Hypothalamus (tissue), 51 donors: ENCODE results near the gene CEMP1.
"Not testable (repeated sequence)": the region's sequence is repeated elsewhere in the genome, so short reads cannot be mapped to it uniquely, and the experiment has no call there.

ENCODE experiments used
- DNase-seq, 51 donors: peaks; one replicate each; lab custom pipeline; 2025; lab: John Stamatoyannopoulos, UW

Gene CEMP1, protein sequence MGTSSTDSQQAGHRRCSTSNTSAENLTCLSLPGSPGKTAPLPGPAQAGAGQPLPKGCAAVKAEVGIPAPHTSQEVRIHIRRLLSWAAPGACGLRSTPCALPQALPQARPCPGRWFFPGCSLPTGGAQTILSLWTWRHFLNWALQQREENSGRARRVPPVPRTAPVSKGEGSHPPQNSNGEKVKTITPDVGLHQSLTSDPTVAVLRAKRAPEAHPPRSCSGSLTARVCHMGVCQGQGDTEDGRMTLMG

DNA sequence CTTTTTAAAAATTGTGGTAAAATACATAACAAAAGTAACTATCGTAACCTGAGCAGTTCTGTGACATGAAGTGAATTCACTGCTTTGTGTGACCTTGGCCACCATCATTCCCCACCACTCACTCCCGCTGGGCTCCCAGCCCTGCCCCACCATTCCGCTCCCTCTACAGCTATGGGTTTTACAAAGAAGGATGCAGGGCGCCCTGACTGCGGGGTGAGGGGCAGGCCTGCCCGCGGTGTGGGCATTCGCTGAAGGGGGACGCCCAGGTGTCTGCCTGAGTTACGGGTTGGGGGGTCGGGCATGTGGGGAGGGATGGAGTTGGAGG, at the start of gene CEMP1:
Gene CEMP1, minus strand, starts transcription at position 38 of the 325 bp plus-strand sequence. CDS start 335 bp downstream, outside the sequence.
- DNase-seq, result no peak

DNA sequence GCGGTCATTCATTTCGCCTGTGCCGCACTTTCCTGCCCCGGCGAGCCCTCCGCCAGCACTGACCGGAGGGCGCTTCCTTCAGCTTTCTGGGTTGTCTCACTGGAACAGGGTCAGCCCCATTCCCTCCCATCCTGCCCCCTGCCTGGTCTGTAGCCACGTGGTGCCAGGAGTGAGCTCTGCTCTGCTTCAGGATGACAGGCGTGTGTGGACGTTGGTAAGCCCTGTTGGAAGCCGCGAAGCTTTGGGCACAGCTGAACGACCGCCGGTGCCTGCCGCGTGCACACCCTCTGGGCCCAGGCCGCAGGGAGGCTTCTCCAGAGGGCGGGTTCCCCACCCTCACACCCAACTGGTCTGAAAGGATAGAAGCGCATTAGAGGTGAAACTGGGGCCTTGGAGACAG, 49.6 kb upstream of the CEMP1 start:
- not testable (repeated sequence) for DNase-seq

GRCh38 chr16:2580143-2580542, 48.9 kb upstream of the CEMP1 start:
- DNase-seq, result not testable (repeated sequence)

DNA sequence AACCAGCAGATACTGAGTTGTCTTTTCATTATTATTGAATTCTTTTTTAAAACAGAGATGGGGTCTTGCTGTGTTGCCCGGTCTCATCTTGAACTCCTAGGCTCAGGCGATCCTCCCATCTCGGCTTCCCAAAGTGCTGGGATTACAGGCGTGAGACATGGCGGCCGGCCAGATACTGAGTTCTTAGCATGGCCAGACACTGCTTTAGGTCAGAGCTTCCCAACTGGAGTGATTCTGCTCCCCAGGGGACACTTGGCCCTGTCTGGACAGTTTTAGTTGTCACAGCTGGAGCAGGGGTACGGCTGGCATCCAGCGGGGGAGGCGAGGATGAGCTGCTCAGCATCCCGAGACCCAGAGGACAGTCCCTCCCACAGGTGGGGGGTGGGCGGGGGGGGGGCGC, 47.7 kb upstream of the CEMP1 start:
- DNase-seq, result not testable (repeated sequence)

DNA sequence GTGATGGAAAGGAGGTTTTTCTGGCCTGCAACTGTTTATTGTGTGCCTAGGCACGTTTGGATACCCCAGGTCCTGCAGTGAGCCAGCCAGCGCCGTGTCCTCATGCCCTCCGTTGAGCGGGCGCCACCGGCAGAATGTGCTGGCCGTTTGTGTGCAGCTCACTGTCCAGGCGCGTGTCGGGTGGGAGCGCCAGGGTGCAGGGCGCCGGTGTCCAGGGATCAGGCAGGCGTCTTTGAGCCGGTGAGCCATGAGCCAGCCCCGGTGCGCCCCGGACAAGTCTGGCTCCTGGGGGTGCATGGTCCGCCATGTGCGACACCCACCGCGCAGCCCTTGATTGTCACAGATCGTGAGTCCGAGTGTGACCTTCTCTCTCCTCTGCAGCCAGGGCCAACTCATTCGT, 45.8 kb upstream of the CEMP1 start:
- not testable (repeated sequence) for DNase-seq

- not testable (repeated sequence) for DNase-seq
Measured at GRCh38 chr16:2575839-2576238, 44.6 kb upstream of the CEMP1 start.

DNA sequence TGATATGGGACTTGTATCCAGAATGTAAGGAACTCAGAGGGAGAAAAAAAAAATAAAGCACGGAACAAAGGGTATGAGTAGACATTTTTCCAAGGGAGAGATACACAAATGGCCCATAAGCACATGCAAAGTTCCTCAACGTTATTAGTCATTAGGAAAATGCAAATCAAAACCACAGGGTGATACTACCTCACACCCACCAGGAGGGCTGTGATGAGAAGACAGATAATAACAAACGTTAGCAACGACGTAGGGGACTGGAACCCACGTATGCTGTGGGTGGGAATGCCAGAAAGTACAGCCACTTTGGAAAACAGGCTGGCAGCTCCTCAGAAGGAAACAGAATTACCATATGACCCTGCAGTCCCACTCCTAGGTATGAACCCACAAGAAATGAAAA, 41.5 kb upstream of the CEMP1 start:
- DNase-seq, result not testable (repeated sequence)

DNA sequence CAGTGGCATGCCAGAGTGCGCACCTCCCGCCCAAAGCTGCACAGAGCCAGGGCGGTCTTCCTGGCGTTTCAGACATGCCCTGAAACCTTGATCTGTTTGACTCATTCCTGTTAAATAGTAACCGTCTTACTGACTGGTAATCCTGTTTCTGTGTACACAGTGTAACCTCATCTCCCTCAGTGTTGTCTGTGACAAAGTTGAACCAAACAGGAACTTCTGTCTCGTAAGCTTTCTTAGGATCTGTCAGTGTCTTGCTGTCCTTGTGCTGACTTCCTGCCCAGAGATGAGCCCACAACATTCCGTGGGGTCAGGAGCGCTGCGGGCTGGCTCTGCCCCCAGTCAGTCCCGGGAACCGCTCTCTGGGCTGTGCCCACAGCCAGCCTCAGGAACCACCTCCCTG, 37.4 kb upstream of the CEMP1 start:
- not testable (repeated sequence) for DNase-seq

DNA sequence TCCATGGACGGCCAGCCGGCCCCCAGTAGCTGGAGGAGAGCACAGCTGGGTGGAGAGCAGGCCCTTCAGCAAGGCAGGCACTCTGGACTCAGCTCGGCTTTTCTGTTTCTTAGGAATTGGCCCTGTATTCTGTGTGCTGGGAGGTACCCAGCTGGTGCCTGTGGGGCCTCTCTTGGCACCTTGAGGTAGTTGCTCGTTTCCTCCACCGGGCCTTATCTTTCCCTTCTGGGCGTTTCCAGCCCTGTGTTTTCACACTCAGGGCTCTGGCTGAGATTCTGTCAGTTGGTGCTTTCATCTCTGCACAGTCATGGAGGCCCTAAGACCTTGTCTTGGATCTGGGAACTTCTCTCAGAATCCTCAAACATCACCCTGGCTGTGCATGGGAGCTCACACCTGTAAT, 36.3 kb upstream of the CEMP1 start:
- not testable (repeated sequence) for DNase-seq

- DNase-seq, result not testable (repeated sequence)
Measured at GRCh38 chr16:2560798-2561133, 29.6 kb upstream of the CEMP1 start.

- not testable (repeated sequence) for DNase-seq
Measured at GRCh38 chr16:2560131-2560797, 29.1 kb upstream of the CEMP1 start.

DNA sequence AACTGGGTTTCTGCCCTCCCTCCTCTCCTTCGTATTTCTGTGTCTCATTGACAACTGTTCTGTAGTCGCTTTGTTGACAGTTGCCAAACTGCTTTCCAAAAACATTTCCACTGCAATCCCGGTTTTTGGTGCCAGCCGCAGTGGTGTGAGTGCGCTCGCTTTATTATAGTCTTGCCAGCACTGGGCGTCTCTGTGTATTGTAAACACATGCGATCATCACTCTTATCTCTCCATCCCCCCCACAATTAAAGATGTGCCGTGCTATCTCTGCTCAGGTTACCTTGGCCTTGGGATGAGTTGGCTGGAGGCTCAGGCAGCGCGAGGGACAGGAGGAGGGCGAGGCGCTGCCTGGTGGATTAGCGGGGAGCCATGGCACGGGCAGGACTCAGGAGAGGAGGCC, 25.9 kb upstream of the CEMP1 start:
- not testable (repeated sequence) for DNase-seq

GRCh38 chr16:2554709-2555425, 23.7 kb upstream of the CEMP1 start:
- not testable (repeated sequence) for DNase-seq

DNA sequence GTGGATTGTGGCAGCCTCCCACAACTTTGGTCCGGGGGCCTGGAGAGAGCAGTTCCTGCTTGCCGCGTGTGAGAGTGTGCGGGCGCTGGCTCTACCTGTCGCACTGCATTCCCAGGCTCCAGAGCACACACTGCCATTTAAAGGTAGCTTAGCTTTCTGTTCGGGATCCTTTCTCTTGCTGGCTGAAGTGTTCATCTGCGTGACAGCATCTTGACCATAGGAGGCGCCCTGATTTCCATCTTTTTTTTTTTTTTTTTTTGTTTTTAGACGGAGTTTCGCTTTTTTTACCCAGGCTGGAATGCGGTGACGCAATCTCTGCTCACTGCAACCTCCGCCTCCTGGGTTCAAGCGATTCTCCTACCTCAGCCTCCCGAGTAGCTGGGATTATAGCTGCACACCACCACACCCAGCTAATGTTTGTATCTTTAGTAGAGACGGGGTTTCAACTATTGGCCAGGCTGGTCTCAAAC, 20.2 kb upstream of the CEMP1 start:
- not testable (repeated sequence) for DNase-seq

DNA sequence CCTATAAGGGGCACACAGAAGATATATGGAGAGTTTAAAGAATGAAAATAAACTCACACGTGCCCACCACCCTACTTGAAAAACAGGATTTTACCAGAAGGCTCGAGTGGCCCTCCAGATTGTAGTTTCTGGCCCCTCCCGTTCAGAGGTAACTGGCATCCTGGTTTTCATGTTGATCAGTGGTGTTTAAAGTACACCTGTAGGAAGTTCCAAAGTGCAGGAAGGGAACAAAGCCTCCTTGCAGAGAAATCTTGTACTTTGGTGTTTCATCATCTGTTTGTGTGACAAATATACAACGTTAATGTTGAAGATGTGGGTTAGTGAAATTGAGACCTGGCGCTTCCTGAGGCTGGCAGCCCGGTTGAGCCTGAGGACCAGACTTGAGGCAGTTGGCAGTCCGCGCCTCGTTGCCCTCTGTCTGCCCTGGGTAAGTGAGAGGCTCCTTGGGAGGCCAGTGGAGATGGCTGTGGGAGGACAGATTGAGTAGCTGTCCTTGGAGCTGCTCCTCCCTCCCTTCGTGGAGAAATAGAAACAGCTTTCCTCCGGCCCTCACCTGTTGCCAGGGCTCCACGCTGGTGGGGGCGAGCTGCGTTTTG, 19.2 kb upstream of the CEMP1 start:
- DNase-seq, result not testable (repeated sequence)

- not testable (repeated sequence) for DNase-seq
Measured at GRCh38 chr16:2543771-2544170, 12.6 kb upstream of the CEMP1 start.

GRCh38 chr16:2541409-2541808, 10.2 kb upstream of the CEMP1 start:
- DNase-seq, result not testable (repeated sequence)

- DNase-seq, result not testable (repeated sequence)
Measured at GRCh38 chr16:2540912-2541311, 9.7 kb upstream of the CEMP1 start.

- peak in 15 of 51 donors; percentile 18 to 56 (median 35) for DNase-seq
Measured at GRCh38 chr16:2539845-2540458, 8.7 kb upstream of the CEMP1 start.

DNA sequence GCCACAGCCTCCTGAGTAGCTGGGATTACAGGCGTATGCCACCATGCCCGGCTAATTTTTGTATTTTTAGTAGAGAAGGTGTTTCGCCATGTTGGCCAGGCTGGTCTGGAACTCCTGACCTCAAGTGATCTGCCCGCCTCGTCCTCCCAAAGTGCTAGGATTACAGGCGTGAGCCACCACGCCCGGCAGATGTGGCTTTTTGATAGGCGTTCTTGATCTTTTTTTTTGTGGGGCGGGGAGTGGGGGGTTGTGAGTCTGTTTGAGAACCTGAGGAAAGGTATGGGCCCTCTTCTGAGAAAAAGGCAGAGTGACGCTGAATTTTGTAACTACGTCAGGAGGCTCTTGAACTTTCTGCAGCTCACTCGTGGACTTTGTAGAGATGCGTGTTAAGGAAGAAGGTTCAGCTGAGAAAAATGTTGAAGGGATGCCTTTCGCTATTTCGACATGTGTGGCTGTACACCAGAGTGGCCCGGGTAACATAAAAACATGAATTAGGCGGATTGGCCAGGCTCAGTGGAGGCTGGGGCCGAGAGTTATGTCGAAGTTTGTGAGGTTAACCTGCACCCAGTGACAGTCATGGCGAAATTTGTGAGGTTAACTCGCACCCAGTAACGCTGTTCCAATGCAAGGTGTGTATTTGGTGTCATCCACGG, 8.1 kb upstream of the CEMP1 start:
- not testable (repeated sequence) for DNase-seq
